Activated gamma-delta T cell (primary cell): ENCODE data around the gene PLPPR5.

Experiments
- DNase-seq: peaks from one replicate; lab custom pipeline; 2025; lab: John Stamatoyannopoulos, UW

The PLPPR5 gene

GRCh38 chr1:98969798-98970490, 34.7 kb downstream of the PLPPR5 start:
- no peak for DNase-seq

- no peak for DNase-seq
These were observed 37.5 kb downstream of the PLPPR5 start for GRCh38 chr1:98967122-98967521.

- DNase-seq = no peak
These were observed 39.3 kb downstream of the PLPPR5 start for GRCh38 chr1:98965394-98965793.

GRCh38 chr1:98964198-98964597, 40.5 kb downstream of the PLPPR5 start:
- no peak for DNase-seq

- no peak for DNase-seq
These were observed 41.5 kb downstream of the PLPPR5 start for GRCh38 chr1:98963064-98963758.

GRCh38 chr1:98962156-98962555, 42.5 kb downstream of the PLPPR5 start:
- DNase-seq = no peak

GRCh38 chr1:98949621-98950020, 55.0 kb downstream of the PLPPR5 start:
- no peak for DNase-seq

GRCh38 chr1:98949166-98949565, 55.5 kb downstream of the PLPPR5 start:
- DNase-seq = no peak

DNA sequence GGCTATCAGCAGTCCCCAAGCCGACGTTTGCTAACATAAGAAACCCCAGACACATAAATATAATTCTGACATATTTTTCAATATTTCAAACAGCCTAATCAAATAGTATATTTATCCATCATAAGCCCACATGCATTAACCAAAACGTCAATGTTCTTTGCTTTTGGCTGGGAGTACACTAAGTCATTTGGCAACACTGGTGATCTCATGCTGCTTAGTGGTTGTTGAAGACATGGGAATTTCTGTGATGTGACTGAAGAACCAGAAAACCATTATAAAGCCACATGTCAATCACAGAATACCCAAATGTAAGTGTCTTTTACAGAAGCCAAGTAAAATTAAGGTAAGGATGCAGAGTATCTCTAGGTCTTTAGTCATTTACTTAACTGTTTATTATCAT, 57.6 kb downstream of the PLPPR5 start:
- no peak for DNase-seq

GRCh38 chr1:98940722-98941079, 64.0 kb downstream of the PLPPR5 start:
- no peak for DNase-seq

GRCh38 chr1:98940069-98940721, 64.5 kb downstream of the PLPPR5 start:
- DNase-seq = no peak

DNA sequence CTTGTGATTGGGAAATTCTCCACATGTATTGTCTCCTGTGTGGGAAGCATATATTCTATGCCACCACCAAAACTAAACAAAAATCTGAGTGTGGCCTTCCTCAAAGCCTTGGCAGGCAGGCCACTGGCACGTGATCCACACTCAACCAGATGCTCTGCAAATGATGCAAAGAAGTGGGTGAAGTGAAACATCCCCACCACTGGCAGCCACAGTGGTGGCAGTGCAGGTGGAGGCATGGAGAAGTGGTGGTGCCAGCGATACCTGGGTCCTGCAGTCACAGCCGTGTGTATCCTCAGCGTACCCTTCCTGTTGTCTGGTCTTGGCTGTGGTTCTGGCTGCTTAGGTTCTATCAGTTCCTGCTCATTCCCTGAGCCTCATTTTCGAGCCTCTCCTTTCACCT, 65.2 kb downstream of the PLPPR5 start:
- no peak for DNase-seq

DNA sequence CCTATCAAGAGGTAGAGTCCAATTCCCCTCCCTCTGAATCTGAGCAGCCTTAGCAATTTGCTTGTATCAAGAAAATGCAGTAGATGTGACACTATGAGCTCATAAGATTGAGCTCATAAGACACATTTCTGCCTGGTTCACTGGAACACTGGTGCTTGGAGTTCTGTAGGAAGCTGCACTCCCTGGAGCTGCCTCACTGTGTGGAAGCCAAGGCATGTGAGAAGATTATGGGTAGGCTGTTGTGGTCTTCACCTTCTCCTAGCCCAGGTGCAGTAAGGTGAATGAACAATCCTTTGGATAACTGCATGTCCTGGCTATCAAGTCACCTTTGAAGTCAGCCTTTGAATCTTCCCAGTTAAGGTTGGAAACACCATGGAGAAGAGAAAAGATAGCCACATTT, 67.3 kb downstream of the PLPPR5 start:
- DNase-seq = no peak

GRCh38 chr1:98932184-98932583, 72.5 kb downstream of the PLPPR5 start:
- no peak for DNase-seq

- DNase-seq = no peak
These were observed 73.4 kb downstream of the PLPPR5 start for GRCh38 chr1:98931128-98931835.

GRCh38 chr1:98929437-98929836, 75.2 kb downstream of the PLPPR5 start:
- no peak for DNase-seq

DNA sequence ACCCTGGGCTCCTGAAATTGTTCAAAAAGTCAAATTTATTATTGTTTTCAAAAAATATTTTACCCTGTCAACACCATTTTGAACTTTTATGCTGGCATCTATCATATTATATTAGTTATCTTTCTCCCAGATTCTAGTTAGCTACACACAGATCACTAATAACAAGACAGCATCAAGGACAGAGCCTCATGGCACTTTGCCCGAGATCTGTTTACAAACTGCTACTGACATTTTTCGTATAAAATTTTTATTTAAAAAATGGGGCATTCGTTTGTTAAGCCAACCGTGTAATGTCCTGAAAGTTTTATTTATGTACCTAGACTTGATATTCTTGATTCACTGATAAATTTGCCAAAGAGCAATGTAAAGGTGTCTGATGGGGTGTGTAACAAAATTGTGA, 78.1 kb downstream of the PLPPR5 start:
- DNase-seq = no peak

- no peak for DNase-seq
These were observed 79.7 kb downstream of the PLPPR5 start for GRCh38 chr1:98924977-98925376.

GRCh38 chr1:98923667-98924066, 81.0 kb downstream of the PLPPR5 start:
- no peak for DNase-seq

DNA sequence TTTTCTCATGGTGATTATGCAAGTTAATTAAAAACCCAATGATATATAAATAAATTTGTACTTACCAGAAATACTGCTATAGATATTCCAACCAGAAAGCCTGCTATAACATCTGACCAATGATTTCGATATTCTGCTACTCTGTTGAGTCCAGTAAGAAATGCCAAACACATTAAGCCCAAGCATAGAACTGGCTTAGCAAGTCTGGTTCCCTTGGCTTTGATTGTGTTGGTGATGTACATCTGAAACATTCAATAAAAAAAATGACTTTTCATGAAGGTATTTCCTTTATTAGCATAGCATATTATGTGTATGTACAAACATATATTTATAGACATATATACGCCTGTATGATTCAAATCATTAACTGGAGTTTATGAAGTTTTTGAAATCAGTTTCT, 82.8 kb downstream of the PLPPR5 start:
- no peak for DNase-seq

DNA sequence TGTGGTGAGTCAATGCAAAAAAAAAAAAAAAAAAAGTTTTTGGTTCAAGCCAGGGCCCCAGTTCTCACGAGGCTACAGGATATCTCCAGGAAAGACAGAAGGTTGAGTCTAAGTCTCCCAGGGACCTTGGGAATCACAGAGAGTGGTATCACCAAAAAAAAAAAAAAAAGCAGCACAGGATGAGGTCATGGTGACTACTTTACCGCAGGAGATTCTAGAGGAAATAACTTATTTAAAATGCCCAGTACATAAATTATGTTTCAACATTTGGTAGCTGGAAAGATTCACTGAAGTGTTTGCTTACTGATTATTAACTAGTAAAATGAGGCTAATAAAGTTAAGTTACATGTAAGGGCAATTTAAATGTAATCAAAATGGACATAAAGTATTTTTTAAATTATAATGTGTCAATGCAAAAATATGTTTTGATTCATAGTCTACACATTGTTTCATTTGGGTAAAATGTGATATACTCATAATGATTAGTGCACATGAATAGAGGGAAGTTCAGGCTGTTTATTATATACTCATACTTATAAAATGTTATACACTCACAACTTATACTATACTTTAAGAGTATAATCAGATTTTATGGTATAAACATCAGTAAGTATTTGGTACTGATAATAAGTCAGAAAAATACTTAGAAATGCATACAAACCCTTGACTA, 84.1 kb downstream of the PLPPR5 start:
- no peak for DNase-seq

DNA sequence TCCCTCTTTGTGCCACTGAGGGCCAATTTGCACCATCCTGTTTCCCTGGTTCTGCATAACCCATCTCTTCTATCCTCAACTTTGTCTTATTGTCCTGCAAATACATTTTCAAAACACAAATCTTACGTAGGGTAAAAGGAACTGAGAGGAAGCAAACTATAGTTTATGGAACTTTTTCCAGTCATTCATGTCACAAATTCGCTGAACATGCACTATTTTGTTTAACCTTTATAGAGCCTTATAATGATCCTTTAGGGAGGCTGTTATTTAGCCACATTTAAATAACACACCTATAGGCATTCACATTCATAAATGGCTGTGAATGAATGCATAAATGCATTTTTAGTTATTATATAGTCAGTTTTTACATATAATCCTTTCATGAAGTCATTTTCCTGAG, 85.0 kb downstream of the PLPPR5 start:
- DNase-seq = no peak
